ENCODE measurements around the gene IWS1.
"Not testable (repeated sequence)": the region's sequence is repeated elsewhere in the genome, so short reads cannot be mapped to it uniquely, and the experiment has no call there.

IWS1 gene

DNA sequence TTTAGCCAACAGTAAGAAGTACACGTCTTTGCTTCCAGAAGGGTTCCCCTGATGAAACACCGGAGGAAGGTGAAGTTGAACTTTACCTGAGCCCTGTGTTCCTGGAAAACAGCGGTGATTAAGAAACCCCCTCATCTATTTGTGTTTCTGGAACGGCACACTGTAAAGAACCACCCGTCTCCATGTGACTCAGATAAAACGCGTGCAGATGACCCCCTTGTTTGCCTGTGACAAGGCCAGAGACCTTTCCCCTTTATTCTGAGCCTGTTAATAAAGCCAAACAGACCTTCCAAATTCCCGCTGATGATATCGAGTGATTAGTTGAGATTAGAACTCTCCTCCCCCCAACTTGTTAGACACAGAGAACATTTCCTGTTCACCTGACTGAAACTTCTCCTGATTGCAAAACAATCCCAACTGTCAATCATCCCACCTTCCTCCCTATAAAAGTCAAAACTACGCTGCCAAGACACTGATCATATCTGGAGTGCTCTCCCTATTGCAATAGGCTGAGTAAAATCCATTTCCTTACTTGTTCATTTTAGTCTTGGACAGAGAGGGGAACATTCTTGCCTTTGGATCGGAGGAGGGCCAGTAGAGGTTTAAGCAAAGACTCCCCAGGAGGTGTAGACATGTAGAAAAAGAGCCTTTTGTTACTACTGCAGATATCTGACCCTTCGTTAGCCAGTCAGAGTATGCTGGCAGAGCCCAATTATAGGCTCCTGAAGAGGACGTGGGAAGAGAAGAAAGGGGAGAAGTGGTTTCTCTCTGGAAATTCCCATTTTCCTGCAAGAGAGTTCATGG is 914 bp upstream of the IWS1 start:
- no peak for DNase-seq (ENCODE audit: low read depth)

DNA sequence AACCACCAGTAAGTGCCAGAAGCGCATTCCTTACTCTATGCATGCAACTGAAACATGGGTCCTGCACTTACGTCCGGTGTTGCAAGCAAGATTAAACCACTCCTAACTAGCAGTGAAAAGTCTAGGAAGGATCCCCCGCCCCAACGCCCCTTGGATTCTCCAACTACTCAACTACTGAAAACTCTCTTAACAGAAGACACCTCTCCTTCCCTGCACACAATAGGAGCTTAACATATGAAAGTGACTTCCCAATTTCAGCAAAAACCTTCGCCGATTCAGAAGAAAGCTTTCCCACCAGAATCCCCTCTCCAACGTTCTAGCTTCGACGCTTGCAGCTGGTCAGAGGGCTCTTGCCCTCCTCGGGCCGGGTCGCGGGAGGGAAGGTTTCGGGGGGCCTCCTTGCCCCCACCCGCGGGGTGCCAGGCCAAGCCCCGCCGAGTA is 578 bp downstream of the IWS1 start:
- DNase-seq (ENCODE audit: low read depth) = no peak

- not testable (repeated sequence) for DNase-seq (ENCODE audit: low read depth)
These were observed 2.0 kb downstream of the IWS1 start for GRCh38 chr2:127524198-127524834.

DNA sequence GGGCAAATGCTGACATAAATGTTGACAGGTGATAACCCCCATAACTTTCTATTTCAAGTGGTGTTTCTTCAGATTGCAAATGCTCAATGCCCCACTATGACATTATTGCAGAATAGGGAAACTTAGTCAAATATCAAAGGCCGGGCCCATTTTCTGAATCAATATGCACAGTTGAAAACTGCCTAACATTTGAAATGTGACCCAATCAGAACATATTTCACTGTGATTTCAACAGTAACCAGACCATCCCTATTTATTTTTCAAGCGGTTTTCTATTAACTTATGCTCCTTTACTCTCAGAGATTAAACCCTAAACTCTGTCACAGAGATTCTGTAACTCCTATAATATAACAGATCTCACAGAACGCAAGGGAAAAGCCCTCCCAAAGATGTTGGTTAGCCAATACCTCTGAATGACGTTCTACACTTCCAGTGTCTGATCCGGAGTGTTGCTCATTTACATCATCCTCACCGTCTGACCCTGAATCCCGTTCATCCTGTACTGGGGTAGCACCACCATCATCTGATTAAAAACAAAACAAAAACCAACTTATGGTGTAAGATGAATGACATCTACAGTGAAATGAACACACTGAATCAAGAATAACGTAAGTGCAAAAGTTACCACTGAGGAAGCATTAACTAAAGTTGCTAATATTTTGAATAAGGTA is 2.9 kb downstream of the IWS1 start:
- no peak for DNase-seq (ENCODE audit: low read depth)

- no peak for DNase-seq (ENCODE audit: low read depth)
These were observed 5.9 kb downstream of the IWS1 start for GRCh38 chr2:127520424-127520823.

GRCh38 chr2:127517465-127517864 is 8.8 kb downstream of the IWS1 start:
- no peak for DNase-seq (ENCODE audit: low read depth)

GRCh38 chr2:127516041-127516762 is 10.1 kb downstream of the IWS1 start:
- no peak for DNase-seq (ENCODE audit: low read depth)

GRCh38 chr2:127515383-127515915 is 10.8 kb downstream of the IWS1 start:
- DNase-seq (ENCODE audit: low read depth) = no peak

DNA sequence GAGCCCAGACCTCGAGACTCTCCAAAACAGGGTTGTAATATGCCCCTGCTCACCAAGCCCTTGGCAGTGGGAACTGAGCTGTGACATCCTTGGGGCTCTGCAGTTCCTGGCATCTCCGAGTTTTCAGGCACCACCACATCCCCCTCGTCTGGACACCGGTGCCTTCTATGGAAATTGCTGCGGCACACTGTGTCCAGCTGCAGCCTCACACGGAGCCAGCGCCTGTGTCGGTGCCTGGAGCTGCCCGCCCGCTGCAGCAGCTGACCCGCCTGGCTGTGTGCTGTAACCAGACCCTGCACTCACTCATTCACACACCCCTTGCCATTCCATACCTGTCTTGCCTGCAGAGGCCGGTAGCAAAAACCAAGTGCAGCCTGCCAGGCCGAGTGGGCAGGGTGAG is 11.8 kb downstream of the IWS1 start:
- DNase-seq (ENCODE audit: low read depth) = no peak

DNA sequence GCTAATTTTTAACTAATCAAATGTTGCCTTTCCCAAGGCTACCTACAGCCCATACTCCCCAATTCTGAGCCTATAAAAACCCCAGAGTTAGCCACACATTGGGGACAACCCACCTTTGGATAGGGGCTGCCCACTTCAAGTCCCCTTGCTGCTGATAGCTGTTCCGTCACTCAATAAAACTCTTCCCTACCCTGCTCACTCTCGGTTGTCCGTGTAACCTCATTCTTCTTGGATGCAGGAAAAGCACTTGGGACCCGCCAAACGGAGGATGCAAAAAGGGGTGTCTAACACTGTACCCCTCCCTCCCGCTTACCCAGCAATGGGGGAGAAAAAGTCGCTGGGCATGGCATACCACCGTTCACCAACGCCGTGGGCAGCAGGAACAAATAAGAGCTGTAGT is 12.2 kb downstream of the IWS1 start:
- no peak for DNase-seq (ENCODE audit: low read depth)

GRCh38 chr2:127512362-127512761 is 13.9 kb downstream of the IWS1 start:
- DNase-seq (ENCODE audit: low read depth) = no peak

DNA sequence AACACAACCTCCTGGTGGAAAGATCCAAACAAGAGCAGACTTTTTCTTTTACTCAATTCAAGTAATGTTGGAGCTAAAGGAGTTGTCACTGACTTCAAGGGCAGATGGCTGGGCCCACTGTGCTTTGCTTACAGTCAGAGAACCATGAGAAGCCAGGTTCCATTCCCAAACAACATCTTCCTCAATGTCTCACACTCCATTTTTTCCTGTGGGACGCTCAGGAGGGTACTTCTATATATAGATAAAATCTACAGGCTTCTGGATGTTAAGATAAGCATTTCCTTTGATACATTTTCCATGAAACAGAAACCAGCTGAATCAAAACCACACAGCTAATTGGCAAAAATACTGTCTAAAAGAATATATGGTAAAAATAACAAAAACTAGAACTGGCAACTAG is 14.4 kb downstream of the IWS1 start:
- no peak for DNase-seq (ENCODE audit: low read depth)

- no peak for DNase-seq (ENCODE audit: low read depth)
These were observed 15.1 kb downstream of the IWS1 start for GRCh38 chr2:127511090-127511695.

DNA sequence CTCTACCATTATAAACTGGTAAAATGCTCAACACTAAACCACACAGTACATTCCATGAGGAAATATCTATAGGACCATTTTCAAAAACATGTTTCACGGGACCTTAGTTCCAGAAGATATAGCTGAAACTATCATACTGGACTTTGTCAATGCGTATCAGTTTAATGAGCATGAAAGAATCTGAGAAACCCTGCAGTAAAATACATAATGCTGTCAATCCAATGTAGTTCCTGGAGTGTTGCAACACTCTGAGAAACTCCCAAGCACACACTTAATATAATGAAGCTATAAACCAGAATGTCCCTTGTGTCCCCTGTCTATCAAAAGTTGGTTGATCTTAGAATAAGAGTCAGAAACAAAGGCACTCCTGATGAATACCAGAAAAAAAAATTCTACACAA is 16.2 kb downstream of the IWS1 start:
- no peak for DNase-seq (ENCODE audit: low read depth)

GRCh38 chr2:127508631-127509034 is 17.7 kb downstream of the IWS1 start:
- DNase-seq (ENCODE audit: low read depth) = peak; percentile 99

- no peak for DNase-seq (ENCODE audit: low read depth)
These were observed 18.2 kb downstream of the IWS1 start for GRCh38 chr2:127508023-127508630.

DNA sequence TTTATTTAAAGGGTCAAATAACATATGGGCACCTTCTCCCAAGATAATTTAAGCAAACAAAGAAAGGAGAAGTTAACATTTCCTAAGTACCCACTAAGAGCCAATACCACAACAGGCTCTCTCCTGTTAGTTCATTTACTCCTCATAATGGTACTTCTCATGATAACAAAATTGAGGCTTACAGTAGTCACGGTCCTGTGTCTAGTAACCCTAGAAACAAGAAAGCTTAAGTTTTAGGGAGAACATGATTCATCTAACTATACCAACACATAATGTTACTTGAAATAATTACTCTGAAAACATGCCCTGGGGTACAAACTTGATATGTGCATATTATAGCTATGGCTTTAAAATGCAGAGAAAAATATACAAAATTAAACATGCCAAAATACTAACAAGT is 19.8 kb downstream of the IWS1 start:
- DNase-seq (ENCODE audit: low read depth) = no peak

- no peak for DNase-seq (ENCODE audit: low read depth)
These were observed 21.5 kb downstream of the IWS1 start for GRCh38 chr2:127504552-127505430.

DNA sequence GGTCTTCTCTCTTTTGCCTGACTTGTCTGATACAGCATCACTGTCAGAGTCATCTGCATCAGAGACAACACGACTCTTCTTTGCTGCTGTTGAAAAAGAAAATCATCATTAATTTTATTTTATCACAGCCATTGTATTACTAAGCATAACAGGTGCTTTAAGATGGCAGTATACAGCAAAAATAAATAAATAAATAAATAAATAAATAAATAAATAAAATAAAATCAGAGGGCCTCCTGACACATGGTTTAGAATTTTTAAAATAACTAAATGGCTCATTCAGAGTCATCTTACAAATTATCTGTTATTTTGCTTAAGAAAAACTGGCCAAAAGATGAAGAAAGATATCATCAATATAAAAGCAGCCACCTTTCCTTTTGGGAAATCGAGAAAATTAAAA is 22.8 kb downstream of the IWS1 start:
- no peak for DNase-seq (ENCODE audit: low read depth)

DNA sequence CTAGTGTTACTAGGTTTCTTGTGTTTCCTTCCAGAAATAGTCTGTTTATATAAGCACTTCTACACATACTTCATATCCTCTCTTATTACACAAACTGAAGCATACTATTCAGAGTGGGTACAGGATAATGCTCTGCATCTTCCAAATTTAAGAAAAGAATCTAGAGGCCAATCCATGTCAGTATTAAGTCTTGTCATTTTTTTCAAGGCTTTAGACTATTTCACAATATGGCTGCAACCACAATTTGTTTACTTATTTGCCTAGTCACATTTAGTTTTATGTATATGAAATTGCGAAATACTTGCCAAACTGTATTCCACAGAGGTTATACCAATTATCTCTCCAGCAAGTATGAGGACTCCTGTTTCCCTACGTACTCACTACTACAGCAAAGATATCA is 27.9 kb downstream of the IWS1 start:
- DNase-seq (ENCODE audit: low read depth) = no peak
